Measurements from ENCODE around the gene PYY.
"Not testable (repeated sequence)": the region's sequence is repeated elsewhere in the genome, so short reads cannot be mapped to it uniquely, and the experiment has no call there.

PYY gene

DNA sequence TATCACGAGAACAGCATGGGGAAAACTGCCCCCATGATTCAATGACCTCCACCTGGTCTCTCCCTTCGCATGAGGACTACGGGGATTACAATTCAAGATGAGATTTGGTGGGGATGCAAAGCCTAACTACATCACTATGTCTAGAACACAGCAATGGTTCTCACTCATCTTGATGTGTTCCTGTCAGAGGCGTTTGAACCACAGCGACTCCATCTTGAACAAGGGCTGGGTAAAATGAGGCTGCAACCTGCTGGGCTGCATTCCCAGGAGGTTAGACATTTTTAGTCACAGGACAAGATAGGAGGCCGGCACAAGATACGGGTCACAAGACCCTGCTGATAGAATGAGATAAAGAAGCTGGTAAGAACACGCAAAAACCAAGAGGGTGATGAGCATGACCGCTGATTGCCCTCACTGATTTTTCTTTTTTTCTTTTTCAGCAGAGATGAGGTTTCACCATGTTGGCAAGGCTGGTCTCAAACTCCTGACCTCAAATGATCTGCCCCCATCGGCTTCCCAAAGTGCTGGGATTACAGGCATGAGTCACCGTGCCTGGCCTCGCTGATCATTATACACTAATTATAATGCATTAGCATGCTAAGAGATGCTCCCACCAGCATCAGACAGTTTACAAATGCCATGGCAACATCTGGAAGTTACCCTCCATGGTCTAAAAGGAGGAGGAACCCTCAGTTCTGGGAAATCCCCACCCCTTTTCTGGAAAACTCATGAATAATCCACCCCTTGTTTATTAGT, 8.5 kb downstream of the PYY start:
- no peak for DNase-seq (ENCODE audit: low read depth)

- no peak for DNase-seq (ENCODE audit: low read depth)
Measured at GRCh38 chr17:43942051-43942685, 11.6 kb downstream of the PYY start, which contains the start of gene PPY. TSS of gene PPY (minus strand) at chr17:43942476. CDS start at chr17:43941654, 822 bp downstream.

GRCh38 chr17:43940630-43941029, 13.1 kb downstream of the PYY start:
- no peak for DNase-seq (ENCODE audit: low read depth)

- DNase-seq (ENCODE audit: low read depth) = no peak
Measured at GRCh38 chr17:43939886-43940285, 13.9 kb downstream of the PYY start.

- DNase-seq (ENCODE audit: low read depth) = not testable (repeated sequence)
Measured at GRCh38 chr17:43939452-43939851, 14.3 kb downstream of the PYY start.

- DNase-seq (ENCODE audit: low read depth) = no peak
Measured at GRCh38 chr17:43938838-43939182, 14.9 kb downstream of the PYY start.

- no peak for DNase-seq (ENCODE audit: low read depth)
Measured at GRCh38 chr17:43936434-43936833, 17.3 kb downstream of the PYY start.

GRCh38 chr17:43935926-43936261, 17.8 kb downstream of the PYY start:
- DNase-seq (ENCODE audit: low read depth) = no peak

DNA sequence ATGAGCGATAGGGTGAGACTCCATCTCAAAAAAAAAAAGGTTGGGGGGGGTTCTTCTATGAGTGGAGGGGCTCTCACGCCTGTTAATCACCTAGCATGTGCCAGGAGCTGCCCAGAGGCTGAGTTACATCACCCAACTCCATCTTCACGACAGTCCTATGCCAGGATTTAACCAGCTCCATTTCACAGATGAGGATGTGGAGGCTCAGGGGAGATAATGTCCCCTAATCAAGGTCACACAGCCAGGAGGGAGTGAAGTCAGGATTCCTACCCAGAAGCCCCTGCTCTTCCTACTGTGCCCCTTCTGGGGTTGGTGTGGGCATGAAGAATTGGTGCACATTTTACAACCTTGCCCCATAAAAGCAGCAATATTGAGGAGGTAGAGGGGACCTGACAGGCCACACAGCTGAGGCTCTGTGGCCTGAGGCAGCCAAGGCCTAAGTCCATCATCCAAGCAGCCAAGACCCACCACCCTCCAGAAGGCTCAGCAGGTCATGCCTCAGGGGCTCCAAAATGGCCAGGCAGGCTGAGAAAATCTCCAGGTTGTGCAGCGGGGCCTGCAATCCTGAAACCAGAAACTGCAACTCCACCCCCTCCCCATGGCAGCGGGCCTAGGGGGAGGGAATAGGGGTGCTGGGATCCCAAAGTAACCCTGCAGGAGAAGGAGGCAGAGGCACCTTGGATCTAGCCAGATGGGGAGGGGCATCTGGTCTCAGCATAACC, 18.4 kb downstream of the PYY start:
- no peak for DNase-seq (ENCODE audit: low read depth)

- DNase-seq (ENCODE audit: low read depth) = no peak
Measured at GRCh38 chr17:43932923-43933322, 20.8 kb downstream of the PYY start.

GRCh38 chr17:43932357-43932756, 21.4 kb downstream of the PYY start:
- DNase-seq (ENCODE audit: low read depth) = no peak

DNA sequence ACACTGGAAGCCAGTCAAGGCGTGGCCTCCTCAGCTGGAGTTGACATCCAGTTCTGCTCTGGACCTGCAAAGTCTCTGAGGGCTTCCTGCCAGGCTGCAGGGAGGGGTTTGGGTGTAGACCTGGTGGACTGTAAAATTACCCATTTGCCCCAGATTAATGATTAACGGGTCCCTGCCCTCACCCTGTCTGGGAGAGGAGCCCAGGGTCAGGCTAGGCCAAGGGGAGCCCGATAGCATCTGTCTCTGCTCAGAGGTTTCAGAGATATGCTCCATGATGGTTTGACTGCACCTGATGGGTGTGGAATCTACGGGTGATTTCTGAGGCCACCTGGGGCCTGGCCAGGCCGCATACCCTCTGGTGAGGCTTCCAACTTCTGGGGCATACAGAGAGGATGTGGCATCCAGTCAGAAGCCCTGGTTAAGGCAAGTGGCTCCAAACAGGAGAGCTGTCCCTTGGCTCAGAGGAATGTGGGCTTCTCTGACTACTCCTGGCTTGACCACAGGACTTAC, 22.6 kb downstream of the PYY start:
- DNase-seq (ENCODE audit: low read depth) = no peak

GRCh38 chr17:43928609-43929008, 25.1 kb downstream of the PYY start:
- DNase-seq (ENCODE audit: low read depth) = no peak

- not testable (repeated sequence) for DNase-seq (ENCODE audit: low read depth)
Measured at GRCh38 chr17:43927929-43928328, 25.8 kb downstream of the PYY start.

GRCh38 chr17:43927060-43927864, 26.5 kb downstream of the PYY start:
- no peak for DNase-seq (ENCODE audit: low read depth)

GRCh38 chr17:43924558-43924957, 29.2 kb downstream of the PYY start:
- DNase-seq (ENCODE audit: low read depth) = no peak

DNA sequence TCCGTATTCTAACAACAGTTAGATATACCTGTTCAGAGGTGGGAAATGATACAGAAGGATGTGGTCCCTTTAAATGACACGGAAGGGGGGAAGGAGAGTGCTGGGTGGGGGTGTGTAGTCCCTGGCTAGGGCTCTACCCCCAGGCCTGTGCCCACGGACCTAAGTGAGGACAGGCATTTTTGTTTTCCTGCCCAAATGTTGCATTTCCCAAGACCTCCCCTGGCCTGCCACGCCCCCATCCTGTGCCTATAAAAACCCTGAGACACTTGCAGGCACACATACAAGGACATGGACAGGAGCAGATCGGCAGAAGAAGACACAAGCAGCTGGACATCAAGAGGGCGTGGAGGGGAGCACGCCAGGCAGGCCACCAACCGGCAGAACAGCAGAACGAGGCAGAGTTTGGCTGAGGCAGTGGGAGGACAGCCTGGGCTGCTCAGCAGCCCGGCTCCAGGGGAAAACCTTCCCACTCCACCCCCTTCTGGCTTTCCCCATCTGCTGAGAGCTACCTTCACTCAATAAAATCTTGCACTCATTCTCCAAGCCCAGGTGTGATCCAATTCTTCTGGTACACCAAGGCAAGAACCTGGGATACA, 33.1 kb downstream of the PYY start:
- no peak for DNase-seq (ENCODE audit: low read depth)

GRCh38 chr17:43918026-43918389, 35.7 kb downstream of the PYY start:
- no peak for DNase-seq (ENCODE audit: low read depth)

DNA sequence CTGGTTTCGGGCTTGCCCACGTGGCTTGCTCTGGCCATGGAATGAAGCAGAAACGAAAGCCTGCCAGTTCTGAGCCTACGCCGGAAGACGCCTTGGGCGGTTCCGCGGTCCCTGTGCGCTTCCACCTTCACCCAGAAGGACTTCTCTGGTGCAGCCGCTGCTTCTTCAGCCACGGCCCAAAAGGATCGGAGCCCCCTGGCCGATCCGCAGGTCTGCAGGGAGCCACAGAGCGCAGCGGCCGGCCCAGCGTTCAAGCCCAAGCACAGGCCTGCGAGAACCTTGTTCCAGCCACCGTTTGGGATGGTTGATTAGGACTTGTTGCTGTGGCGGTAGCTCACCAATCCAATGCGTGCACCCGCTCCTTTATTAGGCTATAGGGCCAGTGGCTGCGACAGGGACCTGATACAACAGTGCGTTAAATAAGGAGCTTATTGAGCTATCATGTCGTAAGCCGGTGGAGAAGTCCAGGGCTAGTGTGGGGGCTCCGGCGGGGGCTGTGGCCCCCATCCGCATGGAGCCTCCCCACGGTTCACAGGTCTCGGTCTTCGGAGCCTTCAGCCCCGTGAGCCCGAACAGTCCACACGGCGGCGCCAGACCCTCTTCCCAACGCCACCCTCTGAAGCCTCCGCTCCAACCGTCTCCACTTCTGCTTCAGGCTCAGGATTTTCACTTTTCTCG, 36.3 kb downstream of the PYY start:
- peak; percentile 19 for DNase-seq (ENCODE audit: low read depth)

DNA sequence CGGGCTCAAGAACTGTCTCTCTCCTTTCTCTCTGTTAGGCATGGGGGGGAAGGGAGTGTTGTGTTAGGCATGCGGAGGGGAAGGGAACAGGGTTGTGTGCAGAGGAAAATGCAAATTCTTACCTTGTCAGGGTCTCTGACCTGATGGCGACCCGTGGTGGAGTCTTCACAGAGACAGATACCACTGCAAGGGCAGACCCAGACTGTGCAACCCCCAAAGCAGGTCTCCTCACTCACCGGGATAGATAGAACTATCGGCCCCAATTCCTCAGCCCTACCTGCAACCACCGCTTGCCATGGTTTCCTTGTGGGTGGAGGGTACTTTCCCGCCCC, 36.8 kb downstream of the PYY start:
- DNase-seq (ENCODE audit: low read depth) = no peak

- no peak for DNase-seq (ENCODE audit: low read depth)
Measured at GRCh38 chr17:43916385-43916784, 37.4 kb downstream of the PYY start.
